ENCODE measurements around the gene ZNF526.
"Not testable (repeated sequence)": the region's sequence is repeated elsewhere in the genome, so short reads cannot be mapped to it uniquely, and the experiment has no call there.

ZNF526 gene

GRCh38 chr19:42266105-42266504, 46.0 kb downstream of the ZNF526 start:
- not testable (repeated sequence) for DNase-seq

GRCh38 chr19:42266928-42267603, 47.0 kb downstream of the ZNF526 start:
- not testable (repeated sequence) for DNase-seq

- no peak for DNase-seq
Observed at GRCh38 chr19:42267644-42268141, 47.6 kb downstream of the ZNF526 start.

GRCh38 chr19:42268142-42268703, 48.1 kb downstream of the ZNF526 start:
- peak; percentile 98 to 100 (median 100) for DNase-seq

- peak; percentile 98 to 100 (median 100) for DNase-seq
Observed at GRCh38 chr19:42268704-42269477, 48.8 kb downstream of the ZNF526 start, which contains the start of gene CIC. Gene CIC, plus strand, starts transcription at chr19:42269252. Its CDS starts 2,532 bp downstream, at chr19:42271784.

- DNase-seq = peak in 3 of 14 donors; percentile 26 to 63 (median 43)
Observed at GRCh38 chr19:42269478-42270345, 49.6 kb downstream of the ZNF526 start.

GRCh38 chr19:42270346-42271044, 50.4 kb downstream of the ZNF526 start:
- peak in 10 of 14 donors; percentile 19 to 71 (median 54) for DNase-seq

GRCh38 chr19:42271045-42271419, 50.9 kb downstream of the ZNF526 start:
- DNase-seq = peak in 1 of 14 donors; percentile 52

GRCh38 chr19:42271861-42272534, 51.9 kb downstream of the ZNF526 start:
- no peak for DNase-seq

GRCh38 chr19:42272535-42272897, 52.4 kb downstream of the ZNF526 start:
- DNase-seq = no peak

- DNase-seq = no peak
Observed at GRCh38 chr19:42272989-42273406, 52.9 kb downstream of the ZNF526 start.

- DNase-seq = no peak
Observed at GRCh38 chr19:42273407-42274064, 53.4 kb downstream of the ZNF526 start.

- DNase-seq = no peak
Observed at GRCh38 chr19:42274065-42274682, 54.1 kb downstream of the ZNF526 start.

- peak in 1 of 14 donors; percentile 79 for DNase-seq
Observed at GRCh38 chr19:42275103-42275502, 55.0 kb downstream of the ZNF526 start.

- DNase-seq = no peak
Observed at GRCh38 chr19:42275517-42275916, 55.4 kb downstream of the ZNF526 start.

GRCh38 chr19:42276284-42276683, 56.2 kb downstream of the ZNF526 start:
- DNase-seq = no peak

- no peak for DNase-seq
Observed at GRCh38 chr19:42276821-42277220, 56.7 kb downstream of the ZNF526 start.
